NCI-H128 (cell line): Measurements from ENCODE around the gene BAIAP2L1.
"Not testable (repeated sequence)": the region's sequence is repeated elsewhere in the genome, so short reads cannot be mapped to it uniquely, and the experiment has no call there.

Source experiments
- DNase-seq: peaks from one replicate; lab custom pipeline; 2025; ENCODE audit not compliant: unreplicated experiment; lab: John Stamatoyannopoulos, UW

The BAIAP2L1 gene

DNA sequence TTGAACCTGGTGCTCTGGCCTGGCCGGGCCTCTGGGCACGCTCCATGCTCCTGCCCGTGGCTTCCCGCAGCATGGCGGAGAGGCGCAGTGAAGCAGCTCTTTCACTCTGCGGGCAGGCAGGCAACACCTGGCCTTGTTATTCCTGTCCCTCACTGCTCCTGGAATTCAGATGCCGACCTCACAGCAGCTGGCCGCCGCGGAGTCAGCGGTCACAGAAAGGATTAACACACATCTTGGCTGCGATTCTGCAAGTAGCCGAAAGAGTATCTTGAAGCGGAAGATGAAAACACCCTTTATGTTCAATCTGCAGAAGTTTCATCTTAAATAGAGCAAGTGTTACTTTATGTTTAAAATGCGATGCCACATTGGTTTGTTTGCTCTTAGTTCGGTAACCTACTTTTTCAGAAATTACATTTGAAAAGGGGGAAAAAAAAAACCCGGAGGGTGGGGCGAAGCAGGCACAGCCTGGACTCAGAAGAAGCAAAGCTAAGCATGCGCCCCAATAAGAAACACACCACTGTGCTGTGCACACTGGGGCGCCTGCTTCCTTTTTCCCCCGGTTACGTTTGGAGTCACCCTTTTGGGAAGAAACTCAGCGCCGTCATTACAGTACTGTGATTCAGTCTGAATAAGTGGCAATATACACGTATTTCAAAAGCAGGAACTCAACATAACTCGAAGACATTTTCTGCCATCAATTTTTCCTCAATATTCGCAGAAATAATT is 77.1 kb downstream of the BAIAP2L1 start:
- no peak for DNase-seq

DNA sequence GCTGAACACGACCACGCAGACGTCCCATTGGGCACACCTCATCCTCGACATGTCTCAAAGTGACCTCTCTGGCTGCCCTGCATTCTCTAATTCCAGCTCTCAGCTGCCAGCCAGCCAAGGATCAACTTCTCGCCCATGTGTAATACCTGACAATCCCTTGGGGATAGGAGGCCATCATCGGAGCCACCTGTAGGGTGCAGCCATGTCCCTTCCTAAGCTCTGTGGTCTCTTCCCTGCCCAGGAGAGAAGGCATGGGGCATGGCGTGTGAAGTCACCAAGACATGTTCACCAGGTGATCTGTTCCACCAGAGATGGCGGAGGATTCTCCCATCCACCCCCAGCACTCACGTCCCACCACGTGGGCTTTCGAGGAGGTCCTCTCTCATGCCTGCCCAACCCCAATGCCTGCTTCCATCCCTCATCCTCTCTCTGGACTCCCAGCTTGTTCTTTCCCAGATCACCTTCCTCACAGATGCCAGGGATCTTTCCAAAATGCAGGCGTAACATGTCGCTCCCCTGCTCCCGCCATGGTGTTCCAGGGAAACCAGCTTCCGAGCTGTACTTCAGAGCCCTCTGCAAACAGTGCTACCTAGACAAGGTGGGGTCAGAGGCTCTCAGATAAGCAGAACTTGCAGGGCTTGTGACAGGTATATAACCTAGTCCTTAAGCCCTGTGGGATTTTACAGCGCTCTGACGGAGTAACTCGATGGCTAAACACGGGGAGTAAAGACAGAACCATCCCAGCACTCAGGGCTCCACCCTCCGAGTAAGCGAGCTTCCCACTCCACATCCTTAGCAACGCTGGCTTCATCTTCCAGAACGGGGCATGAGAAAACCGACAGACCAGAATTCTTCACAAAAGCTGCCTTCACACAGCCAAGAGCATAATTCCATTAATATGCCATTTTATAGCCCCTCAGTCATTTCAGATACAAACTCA is 78.3 kb downstream of the BAIAP2L1 start:
- no peak for DNase-seq

DNA sequence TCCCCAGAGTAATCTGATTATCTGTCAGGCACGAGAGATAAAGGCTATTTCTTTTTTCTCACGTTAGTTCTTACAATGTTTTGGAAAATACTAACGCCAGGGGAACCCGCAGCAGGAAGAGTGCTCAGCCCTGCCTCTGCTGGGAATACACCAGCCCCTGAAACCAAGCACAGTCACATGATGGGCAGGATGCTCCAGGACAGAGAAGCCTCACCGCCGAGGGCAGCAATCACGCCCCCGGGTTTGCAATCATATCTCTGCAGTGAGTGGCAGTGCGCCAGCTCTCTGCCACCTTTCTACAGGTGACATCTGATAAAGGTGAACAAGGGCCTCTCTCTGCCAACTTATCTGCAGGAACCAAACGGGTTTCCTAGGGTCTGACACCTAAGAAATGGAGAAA is 79.6 kb downstream of the BAIAP2L1 start:
- DNase-seq, result no peak

DNA sequence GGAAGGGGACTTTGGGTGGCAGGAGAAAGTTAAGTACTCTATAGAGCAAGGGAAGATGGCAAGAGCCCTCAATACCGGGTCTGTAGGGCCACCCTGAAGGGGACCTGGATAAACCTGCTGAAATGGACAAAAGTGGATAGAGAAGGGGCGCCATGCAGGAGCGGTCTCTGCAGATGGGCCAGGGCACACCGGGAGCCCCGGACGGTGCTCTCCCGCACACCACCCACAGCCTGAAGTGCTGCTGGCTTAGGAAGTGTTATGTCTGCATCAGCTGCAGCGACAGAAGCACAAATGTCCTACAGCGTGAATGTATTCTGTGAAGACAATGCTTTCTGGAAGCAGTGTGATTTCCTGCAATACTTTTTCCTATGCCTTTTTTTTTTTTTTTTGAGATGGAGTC is 81.7 kb downstream of the BAIAP2L1 start:
- DNase-seq, result no peak

DNA sequence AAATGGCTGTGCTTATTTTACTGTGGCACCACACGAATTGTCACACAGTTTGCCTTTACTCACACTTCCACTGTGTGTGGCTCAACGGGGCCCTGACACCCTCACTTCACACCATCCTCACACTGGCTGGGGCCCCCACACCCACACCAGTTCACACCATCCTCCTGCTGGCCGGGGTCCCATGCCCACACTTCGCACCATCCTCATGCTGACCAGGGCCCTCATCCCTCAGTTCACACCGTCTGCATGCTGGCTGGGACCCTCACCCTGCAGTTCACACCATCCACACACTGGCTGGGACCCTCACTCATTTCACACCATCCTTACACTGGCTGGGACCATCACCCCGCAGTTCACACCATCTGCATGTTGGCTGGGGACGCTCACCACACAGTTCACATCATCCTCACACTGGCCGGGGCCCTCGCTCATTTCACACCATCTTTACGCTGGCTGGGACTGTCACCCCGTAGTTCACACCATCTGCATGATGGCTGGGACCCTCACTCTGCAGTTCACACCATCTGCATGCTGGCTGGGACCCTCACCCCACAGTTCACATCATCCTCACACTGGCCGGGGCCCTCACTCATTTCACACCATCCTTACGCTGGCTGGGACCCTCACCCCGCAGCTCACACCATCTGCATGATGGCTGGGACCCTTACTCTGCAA is 83.4 kb downstream of the BAIAP2L1 start:
- no peak for DNase-seq

DNA sequence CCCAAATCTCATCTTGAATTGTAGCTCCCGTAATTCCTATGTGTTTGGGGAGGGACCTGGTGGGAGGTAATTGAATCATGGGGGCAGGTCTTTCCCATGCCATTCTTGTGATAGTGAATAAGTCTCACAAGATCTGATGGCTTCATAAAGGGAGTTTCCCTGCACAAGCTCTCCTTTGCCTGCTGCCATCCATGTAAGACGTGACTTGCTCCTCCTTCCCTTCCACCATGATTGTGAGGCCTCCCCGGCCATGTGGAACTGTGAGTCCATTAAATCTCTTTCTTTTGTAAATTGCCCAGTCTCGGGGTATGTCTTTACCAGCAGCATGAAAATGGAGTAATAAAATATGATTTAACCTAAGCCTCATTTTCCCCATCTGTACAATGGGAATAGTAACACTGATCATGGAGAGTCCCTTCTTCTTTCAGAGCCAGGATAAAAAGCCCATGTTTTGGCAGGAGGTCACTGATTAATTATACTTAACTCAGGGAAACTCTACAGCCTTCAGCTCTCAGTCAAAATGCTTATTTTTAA is 84.8 kb downstream of the BAIAP2L1 start:
- not testable (repeated sequence) for DNase-seq

DNA sequence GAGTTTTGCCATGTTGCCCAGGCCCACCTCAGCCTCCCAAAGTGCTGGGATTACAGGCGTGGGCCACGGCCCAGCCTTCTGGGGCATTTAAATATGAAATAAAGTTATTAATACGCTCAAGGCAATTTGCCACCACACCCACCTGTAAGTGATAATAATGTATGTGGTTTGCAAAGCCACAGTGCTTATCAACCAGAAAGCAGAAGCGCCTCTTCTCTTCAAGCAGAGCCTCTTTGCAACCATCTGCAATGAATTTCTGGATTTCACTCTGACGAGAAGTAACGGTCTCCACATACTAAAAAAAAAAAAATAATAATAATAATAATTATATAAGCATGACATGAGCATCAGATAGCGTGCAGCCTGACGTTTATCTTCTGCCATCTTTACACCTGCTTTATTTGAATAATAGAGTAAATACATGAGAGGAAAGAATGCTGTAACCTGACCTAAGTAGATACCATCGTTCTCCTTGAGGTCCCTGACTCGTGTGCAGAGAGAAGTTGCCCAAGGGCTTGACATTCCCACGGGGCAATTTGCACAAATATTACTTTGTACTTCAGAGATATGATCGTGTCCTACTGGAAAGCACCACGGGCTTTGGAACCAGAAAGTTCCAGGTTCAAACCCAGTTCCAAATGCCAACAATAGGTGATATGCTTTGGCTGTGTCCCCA is 85.4 kb downstream of the BAIAP2L1 start:
- no peak for DNase-seq

DNA sequence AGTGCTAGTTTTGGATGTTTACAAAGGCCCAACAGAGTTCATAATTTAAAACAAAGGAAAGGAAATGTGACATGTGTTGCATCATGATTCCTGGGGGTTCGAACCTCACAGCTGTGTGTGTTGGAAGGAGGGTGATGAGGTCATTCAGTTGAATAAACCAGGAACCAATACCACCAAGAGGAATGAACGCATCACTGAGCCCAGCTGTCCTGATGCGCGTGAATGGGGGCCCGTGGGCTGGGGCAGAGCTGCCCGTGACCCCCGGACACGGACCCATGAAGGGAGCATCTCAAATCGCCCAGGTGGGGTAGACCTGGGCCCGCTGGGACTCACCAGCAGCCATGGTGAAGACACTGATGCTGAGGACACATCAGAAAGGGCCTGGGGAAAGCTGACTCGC is 86.4 kb downstream of the BAIAP2L1 start:
- DNase-seq, result no peak

DNA sequence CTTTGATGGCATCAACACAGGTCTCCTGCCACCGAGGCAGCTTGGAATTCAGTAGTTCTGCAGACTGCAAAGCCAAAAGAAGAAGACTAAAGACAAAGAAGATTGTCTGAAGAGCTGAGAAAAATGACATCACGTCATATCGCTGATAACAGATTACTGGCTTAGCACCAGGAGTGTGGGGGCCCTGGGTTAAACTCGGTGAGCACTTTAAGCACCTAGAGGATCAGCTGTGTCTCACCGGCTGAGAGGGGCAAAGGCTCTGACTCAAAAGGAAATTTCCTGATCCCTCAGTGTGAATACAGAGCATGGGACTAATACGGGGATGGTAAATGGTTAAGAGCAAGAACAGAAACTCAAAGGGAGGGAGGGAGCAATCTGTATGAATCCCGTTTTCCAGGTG is 88.7 kb downstream of the BAIAP2L1 start:
- no peak for DNase-seq

DNA sequence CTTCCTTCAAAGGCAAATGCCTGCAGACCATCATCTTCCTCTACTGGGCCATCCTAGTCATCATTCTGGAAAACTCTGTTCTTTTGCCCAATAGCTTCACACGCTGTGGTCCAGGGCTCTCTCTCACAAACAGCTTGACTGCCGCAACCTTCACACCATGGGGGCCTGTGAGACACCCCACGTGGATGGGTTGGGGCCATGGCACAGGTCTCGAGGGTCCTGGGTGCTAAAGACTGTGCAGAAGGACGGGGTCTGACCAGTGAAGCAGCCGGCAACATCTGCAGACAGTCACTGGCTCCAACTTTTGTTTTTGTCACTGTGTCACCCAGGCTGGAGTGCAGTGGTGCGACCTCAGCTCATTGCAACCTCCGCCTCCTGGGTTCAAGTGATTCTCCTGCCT is 91.3 kb downstream of the BAIAP2L1 start:
- DNase-seq, result no peak

DNA sequence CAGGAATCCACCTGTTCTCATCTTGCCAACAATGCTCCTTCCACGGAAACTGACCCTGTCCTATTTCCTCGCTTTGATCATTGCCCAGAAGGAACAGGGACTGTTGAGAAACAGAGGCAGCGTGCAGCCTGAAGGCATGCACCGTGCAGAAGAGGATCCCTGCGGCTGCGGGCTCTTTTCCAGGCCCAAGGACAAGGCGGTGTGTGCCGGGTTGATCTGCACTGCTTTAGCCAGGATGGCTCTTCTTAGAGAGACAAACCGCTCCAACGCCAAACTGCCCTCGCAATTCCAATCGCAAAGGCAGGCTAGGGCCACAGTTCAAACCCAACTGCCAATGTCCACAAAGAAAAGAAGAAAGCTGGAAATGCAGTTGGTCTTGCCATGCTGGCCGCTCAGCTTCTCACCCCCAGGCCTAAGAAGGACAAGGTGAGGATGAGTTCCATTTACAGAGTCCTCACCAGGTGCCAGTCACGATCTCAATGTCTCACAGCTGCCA is 92.9 kb downstream of the BAIAP2L1 start:
- no peak for DNase-seq

DNA sequence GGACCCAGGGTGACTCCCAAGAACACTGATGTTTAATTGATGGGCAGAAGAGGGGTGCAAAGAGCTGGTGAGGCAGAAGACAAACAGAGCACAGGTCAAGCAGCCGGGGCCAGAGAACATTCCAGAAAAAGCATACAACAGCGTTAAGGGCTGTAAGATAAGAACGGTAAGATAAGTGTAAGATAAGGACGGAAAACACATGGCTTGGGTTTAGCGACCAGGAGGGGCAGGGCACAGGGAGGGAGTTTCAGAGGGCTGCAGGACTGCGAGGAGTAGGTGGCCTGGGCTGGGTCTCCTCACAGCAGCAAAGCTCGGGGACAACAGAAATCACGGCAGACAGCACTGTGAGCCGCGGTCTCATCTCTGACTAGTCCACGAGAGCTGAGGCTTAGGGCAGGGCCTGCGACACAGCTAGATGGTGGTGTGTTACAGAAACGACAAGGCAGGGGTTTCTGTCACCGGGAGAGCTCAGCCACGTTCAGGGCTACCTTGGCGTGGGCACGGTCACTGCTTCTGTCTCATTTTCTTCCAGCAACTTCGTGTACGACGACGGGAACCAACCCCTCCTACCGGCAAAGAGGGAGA is 94.8 kb downstream of the BAIAP2L1 start:
- no peak for DNase-seq

DNA sequence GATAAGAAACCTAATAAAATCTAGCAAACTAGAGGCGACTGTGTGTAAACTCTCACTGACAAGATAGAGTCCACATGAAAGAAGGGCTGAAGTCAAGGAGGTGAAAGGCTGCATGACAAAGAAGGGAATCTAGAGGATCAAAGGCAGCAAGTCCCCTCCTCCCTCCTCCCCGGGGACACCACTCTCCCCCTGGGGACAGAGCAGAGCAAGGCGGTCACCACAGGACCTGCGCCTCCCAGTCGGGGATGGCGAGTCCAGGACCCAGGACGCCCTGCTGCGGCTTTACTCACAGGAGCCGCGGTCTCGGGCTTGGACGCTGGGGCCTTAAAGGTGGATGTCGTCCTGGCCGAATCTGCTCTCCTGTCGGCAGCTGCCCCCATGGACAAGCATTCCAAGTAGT is 97.0 kb downstream of the BAIAP2L1 start:
- DNase-seq, result no peak

DNA sequence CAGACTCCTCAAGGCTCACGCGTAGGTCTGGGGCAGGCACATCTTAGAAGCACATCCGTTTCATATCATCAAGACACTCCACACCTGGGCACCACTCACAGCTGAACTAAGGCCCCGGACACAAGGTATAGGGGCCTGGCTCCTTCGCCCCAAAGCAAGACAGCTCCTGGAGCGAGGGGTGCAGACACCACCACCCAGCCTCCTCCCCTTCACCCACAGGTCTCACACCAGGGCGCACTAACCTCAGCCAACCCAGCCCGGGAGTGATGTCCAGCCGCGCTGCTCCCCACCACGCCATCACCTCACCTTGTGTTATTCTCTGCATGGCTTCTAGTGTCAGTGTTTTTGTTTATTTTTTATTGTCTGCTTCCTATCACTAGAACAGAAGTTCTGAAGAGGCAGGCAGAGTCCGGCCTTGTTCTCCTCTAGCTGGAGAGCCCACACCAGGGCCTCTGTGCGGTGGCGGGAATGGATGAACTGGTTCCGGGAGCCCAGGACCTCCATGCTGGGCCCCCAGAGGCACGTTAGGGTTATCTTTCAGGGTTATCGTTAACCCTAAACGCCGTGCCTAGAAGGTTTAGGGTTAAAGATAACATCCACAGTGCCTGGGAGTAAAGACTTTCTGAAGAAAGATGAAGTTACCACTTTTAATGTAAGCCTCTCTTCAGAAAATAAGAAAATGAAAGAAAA is 97.6 kb downstream of the BAIAP2L1 start:
- DNase-seq, result no peak

DNA sequence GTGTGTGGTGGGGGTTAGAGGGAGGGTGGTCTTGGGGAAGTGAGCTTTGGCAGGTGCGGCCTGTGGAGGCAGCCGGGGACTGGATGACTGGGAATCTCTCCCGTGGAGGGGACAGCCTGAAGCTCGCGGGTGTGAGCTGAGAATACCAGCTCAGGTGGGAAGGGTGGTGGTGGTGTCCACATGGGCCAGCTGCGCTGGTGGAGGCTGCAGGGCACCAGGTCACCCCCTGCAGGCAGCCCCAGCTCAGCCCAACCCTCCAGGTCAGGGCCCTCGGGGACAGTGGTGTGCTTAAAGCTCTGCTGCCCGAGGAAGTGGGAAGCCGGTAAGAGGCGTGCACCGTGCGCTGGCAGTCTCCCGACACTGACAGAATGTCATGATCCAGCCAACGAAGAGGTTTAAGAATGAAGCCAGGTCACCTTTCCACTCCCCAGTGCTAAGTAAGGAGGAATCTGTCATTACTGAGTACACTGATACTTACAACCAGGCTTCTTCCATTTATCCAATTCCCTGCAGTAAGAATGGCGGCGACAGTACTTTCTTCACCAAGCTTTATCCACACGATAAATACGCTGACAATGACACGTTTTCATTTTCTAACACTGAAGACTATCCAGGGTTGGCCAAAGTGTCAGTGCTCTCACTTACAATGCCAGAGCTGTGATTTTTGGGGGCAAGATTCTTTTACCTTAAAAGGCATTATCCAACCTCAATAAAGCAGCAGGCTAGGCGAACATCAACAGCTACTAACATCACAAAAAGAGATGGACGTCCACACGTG is 99.0 kb downstream of the BAIAP2L1 start:
- DNase-seq, result no peak

DNA sequence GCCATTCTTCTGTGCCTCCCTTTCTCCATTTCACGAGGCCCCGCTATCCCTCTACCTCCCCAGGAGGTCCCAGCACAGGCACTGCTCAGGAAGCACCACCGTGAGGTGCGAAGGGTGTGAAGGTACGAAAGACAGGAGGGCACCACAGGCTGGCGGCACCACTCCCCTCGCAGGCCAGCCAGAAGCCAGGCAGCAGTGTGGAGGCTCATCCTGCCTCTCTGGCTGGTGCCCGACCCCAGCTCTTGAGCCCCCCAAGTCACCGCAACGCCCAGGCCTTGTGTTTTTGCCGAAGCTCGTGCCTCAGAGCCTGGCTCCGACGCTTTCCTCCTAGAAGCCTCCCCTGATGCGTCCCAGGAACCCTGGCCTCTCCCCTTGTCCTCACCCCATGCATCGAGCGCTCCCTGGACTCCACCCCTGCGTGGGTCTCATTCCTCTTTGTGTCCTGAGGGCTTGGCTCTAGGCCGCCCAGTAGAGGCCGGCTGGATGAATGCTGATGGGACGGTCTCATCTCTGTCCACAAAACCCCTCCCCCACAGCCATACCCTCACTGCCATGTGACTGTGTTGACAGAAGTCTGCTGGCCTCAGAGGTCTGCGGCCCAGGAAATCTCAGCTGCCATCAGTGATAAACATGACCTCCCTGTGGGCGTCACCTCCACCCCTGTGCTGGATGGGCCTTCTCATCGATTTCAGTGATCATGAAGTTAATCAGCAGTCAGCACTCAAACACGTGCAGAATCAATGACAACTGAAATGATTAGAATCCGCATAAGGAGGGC is 100.1 kb downstream of the BAIAP2L1 start:
- DNase-seq, result no peak

DNA sequence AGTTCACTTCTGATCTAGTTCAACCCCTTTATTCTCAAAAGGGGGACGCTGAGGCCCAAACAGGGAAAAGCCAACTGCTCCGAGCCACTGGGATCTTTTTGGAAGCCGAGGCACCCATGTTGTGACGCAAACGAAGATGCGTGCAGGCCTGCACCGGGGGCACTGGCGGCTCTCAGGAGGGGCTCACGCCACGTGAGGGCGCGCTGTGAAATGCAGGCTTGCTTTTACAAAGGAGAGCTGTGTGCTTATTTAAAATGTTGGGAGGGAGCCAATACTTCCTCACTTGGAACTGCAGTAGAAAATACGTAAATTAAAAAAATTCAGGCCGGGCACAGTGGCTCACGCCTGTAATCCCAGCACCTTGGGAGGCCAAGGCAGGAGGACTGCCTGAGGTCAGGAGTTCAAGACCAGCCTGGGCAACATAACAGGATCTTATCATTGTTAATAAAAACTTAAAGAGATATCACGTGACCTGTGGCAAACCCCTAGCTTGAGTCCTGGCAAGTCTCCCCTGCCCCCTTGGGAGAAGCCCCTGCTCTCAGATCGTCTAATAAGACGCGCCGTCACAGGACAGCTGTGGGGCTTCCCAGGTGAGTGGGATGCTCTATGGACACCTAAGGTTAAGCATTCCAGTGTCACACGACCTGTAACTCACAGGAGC is 103.1 kb downstream of the BAIAP2L1 start:
- no peak for DNase-seq

DNA sequence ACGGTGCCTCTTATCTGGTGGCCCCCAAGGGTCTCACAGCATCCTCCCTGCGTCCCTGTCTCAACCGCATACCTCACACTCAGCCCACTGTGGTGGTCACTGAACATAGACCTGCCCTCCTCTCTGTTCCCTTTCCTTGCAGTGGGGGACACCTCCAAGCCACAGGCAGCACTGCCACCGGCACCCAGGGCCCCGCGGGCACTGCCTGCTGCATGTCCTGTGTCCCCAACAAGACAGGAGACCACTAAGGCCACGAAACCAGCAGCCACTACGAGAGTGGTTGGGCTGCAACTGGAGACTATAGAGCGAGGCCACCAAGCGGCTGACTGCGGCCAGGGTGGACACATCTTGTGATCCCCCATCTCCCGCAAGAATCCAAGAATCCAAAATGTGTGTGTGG is 104.1 kb downstream of the BAIAP2L1 start:
- no peak for DNase-seq
